GM18526 (cell line): ENCODE data around the gene L3MBTL4.

Experiments
- POLR2A ChIP-seq: IDR thresholded peaks from 3 replicates; pipeline ENCODE4 v1.6.1; 2011; ENCODE audit not compliant: insufficient read length; ENCODE audit errors: extremely low read depth

The L3MBTL4 gene

GRCh38 chr18:6254456-6254855 is 160.3 kb downstream of the L3MBTL4 start:
- no peak for TF ChIP-seq POLR2A

DNA sequence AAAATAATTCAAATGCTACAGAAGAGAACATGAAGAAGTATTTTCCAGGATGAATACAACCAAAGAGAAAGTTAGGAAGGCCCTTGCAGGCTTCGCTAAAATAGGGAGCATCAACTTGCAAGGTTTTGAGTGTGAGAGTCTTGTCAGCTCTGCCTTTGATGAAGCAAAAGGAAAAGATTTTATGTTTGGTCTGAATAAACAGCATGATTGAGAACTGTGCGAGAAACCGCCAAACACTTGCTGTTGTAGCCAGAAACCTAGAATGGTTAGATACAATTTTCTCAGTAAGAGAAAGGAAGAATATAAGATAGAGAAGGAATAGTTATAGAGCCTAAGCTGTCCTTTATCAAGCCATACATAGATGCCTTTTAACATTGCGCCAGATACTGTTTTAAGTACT is 163.6 kb downstream of the L3MBTL4 start:
- TF ChIP-seq POLR2A = no peak

- TF ChIP-seq POLR2A = no peak
These were observed 164.9 kb downstream of the L3MBTL4 start for GRCh38 chr18:6249788-6250187.

- no peak for TF ChIP-seq POLR2A
These were observed 165.5 kb downstream of the L3MBTL4 start for GRCh38 chr18:6249170-6249569.

DNA sequence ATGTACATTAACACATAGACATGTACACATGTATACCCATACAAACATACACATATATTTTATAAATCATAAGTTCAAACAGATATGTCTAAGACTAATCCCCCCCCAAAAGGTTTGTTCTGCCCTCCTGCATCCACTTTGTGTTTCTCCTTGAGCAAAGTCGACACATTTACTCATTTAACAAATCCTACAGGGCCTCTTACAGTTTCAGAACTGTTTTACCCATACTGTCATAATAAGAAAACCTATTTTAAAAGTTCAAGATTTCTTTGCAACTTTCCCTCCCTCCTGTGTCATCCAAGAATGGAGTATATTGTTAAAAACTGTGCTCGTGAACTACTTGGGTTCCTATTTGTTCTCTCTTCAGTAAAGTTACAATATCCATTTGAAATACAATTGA is 166.7 kb downstream of the L3MBTL4 start:
- no peak for TF ChIP-seq POLR2A

DNA sequence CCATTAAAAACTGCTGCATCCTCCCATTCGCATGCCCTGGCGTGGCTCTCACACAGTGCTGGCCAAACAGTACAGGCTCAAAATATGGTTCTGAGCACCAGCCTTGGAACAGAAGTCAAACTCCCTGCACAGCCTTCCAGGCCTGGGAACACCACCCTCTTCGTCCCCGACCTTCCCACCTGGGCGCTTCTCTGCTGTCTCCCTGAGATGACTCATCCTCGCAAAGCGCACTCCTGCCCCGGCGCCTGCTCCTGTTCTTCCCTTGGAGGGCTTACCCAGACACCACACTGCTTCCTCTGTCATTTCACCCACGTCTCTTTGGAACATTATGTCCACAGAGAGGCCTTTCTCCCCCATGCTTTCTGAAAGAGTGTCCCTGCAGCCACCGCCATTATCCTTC is 172.7 kb downstream of the L3MBTL4 start:
- no peak for TF ChIP-seq POLR2A

DNA sequence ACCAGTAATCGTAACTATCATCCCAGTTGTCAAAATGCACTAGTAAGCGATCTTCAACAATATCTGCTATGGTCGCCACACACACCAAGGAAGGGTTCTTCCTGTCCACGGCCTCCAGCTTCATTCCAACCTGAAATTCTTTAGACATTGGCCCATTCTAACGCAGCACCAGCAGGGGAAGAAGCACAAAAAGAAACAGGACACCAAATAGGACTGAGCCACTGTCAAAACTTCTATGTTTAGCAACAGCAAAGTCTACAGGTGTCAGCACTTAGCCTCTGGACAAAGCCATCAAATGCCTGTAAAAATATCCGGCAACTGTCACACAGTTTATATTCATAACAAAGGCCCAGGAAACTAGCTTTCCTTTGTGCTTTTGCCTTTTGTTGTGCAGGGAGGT is 175.0 kb downstream of the L3MBTL4 start:
- no peak for TF ChIP-seq POLR2A

DNA sequence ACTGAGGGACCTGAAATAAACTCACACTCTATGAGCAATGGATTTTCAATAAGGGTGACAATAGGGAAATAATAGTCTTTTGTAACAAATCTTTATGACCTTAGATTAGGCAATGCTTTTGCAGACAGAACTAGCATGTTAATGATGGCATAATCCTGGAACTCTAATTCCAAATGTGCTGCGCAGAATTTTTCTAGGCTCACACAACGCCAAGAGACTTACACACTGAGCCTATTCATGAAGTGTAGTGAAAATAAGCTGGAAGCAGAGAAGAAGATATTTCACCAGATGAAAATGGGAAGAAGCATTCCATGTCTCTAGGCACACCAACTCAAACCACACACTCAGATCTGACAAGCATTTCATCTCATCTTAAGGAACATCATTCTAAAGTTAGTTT is 178.5 kb downstream of the L3MBTL4 start:
- TF ChIP-seq POLR2A = no peak

- no peak for TF ChIP-seq POLR2A
These were observed 192.4 kb downstream of the L3MBTL4 start for GRCh38 chr18:6222271-6222670.

- TF ChIP-seq POLR2A = no peak
These were observed 193.1 kb downstream of the L3MBTL4 start for GRCh38 chr18:6221602-6222014.

- no peak for TF ChIP-seq POLR2A
These were observed 194.6 kb downstream of the L3MBTL4 start for GRCh38 chr18:6220129-6220528.

DNA sequence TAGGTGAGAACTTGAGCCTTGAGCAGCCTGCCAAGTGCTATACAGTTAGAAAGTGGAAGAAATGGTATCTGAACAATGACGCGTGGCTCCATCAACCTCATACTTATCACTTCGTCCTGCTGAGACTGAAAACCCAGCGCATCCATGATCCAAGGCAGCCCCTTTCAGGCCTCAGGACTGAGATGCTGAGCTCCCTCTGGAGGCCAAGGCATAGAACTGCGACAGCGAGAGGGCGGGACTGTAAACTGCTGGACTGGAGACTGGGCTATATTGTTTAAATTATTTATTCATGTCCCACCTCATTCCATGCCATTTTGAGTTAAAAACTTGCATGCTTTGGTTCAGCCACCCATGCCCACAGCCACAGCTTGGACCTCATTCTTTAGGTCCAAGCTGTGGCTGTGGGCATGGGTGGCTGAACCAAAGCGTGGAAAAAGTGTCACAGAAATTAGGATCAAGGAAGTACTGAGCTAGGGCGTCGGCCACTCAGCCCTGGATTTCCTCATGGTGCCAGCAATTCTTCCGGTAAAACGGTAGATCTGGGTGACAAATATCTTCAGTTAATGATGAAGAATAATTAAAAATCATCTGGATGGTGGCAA is 195.5 kb downstream of the L3MBTL4 start:
- TF ChIP-seq POLR2A = no peak

DNA sequence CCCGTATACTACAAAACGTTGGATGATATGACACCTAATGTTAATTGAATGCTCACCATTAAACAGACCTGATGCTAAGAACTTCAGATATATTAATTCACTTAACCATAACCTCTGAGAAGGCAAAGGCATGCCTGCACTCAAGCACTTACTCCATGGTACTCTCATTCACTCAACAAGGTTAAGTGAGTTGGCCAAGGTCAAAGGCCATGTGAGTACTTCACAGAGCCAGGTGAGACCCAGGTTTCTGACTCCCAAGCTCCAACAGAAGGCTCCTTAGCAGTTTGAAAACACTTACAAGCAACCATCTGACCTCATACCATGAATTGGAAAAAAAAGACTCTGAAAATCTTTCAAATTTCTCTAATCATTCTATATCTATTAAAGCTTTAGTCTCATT is 198.8 kb downstream of the L3MBTL4 start:
- no peak for TF ChIP-seq POLR2A

- no peak for TF ChIP-seq POLR2A
These were observed 203.6 kb downstream of the L3MBTL4 start for GRCh38 chr18:6211174-6211504.

GRCh38 chr18:6210349-6211173 is 204.2 kb downstream of the L3MBTL4 start:
- TF ChIP-seq POLR2A = no peak

- TF ChIP-seq POLR2A = no peak
These were observed 206.8 kb downstream of the L3MBTL4 start for GRCh38 chr18:6207941-6208340.

- no peak for TF ChIP-seq POLR2A
These were observed 207.6 kb downstream of the L3MBTL4 start for GRCh38 chr18:6207116-6207515.
